GM23338 (cell line): ENCODE measurements around the gene TNFAIP6. TPM values are rescaled to one million over a fixed set of nuclear protein-coding genes. Genes with fewer than 3 reads are reported as not detected.

Source experiments
- ATAC-seq: fragments of 200-7000 bp; cut with Tn5 transposase; 3 replicates; pipeline ENCODE4 v1.9.1; 2020
- DNase-seq: peaks from one replicate; pipeline ENCODE4 v3.0.0-alpha.2; 2015; ENCODE audit warnings: low spot score
- H2AFZ ChIP-seq: fragments of 200-600 bp; sonication (generic); 2 replicates; pipeline ENCODE4 v1.8.0; 2016; ENCODE audit warnings: antibody characterized with exemption, mild to moderate bottlenecking, moderate library complexity
- H3F3A ChIP-seq: fragments of 200-600 bp; sonication (generic); replicated peaks from 2 replicates; pipeline ENCODE4 v1.8.0; 2017; ENCODE audit warnings: antibody characterized with exemption, mixed run types, low read depth
- H3K27ac ChIP-seq: fragments of 200-600 bp; sonication (generic); 2 replicates; pipeline ENCODE4 v1.6.1; 2016; ENCODE audit warnings: low read depth
- H3K27me3 ChIP-seq: fragments of 200-600 bp; sonication (generic); 2 replicates; pipeline ENCODE4 v1.8.0; 2016; ENCODE audit warnings: mild to moderate bottlenecking, mixed run types, moderate library complexity; ENCODE audit not compliant: insufficient read depth
- H3K36me3 ChIP-seq: fragments of 200-600 bp; sonication (generic); 2 replicates; pipeline ENCODE4 v1.8.0; 2016; ENCODE audit warnings: mild to moderate bottlenecking; ENCODE audit not compliant: insufficient read depth
- H3K4me1 ChIP-seq: fragments of 200-600 bp; sonication (generic); 2 replicates; pipeline ENCODE4 v1.8.0; 2016; ENCODE audit warnings: mild to moderate bottlenecking, moderate library complexity; ENCODE audit not compliant: insufficient read depth
- H3K4me2 ChIP-seq: fragments of 200-600 bp; sonication (generic); 2 replicates; pipeline ENCODE4 v1.7.1; 2017; ENCODE audit warnings: mixed run types
- H3K4me3 ChIP-seq: fragments of 200-600 bp; sonication (generic); 2 replicates; pipeline ENCODE4 v1.6.1; 2016; ENCODE audit warnings: mixed run types
- H3K79me2 ChIP-seq: fragments of 200-600 bp; sonication (generic); replicated peaks from 2 replicates; pipeline ENCODE4 v1.8.0; 2017; ENCODE audit warnings: mild to moderate bottlenecking; ENCODE audit not compliant: insufficient read depth
- H3K9me2 ChIP-seq: fragments of 200-600 bp; sonication (generic); 2 replicates; pipeline ENCODE4 v1.8.0; 2017; ENCODE audit not compliant: insufficient read depth
- H4K20me1 ChIP-seq: fragments of 200-600 bp; sonication (generic); replicated peaks from 2 replicates; pipeline ENCODE4 v1.8.0; 2017; ENCODE audit warnings: mild to moderate bottlenecking; ENCODE audit not compliant: insufficient read depth
- H3K27ac Mint-ChIP-seq: 2 replicates; pipeline ENCODE4 v1.8.0; 2020; ENCODE audit warnings: inconsistent platforms, mild to moderate bottlenecking, moderate library complexity, mixed read lengths
- H3K27me3 Mint-ChIP-seq: 3 replicates; pipeline ENCODE4 v1.8.0; 2022; ENCODE audit warnings: low read depth, mild to moderate bottlenecking, moderate library complexity, mixed read lengths, inconsistent platforms; ENCODE audit not compliant: insufficient read depth, poor library complexity
- H3K36me3 Mint-ChIP-seq: 3 replicates; pipeline ENCODE4 v1.8.0; 2021; ENCODE audit warnings: low read depth, mild to moderate bottlenecking, inconsistent platforms, moderate library complexity, mixed read lengths
- H3K4me1 Mint-ChIP-seq: 3 replicates; pipeline ENCODE4 v1.8.0; 2020; ENCODE audit warnings: mild to moderate bottlenecking, inconsistent platforms, mixed read lengths
- H3K4me3 Mint-ChIP-seq: 3 replicates; pipeline ENCODE4 v1.8.0; 2021; ENCODE audit warnings: moderate library complexity, mild to moderate bottlenecking, inconsistent platforms, mixed read lengths
- H3K9me3 Mint-ChIP-seq: 3 replicates; pipeline ENCODE4 v1.8.0; 2020; ENCODE audit warnings: moderate library complexity, mild to moderate bottlenecking, inconsistent platforms, mixed read lengths
- EZH2 ChIP-seq: fragments of 200-600 bp; sonication (generic); IDR thresholded peaks from one replicate; pipeline ENCODE4 v1.8.0; 2017; ENCODE audit warnings: antibody characterized with exemption, mild to moderate bottlenecking, low read depth; ENCODE audit not compliant: unreplicated experiment
- EZH2phosphoT487 ChIP-seq: fragments of 200-600 bp; sonication (generic); IDR thresholded peaks from one replicate; pipeline ENCODE4 v1.8.1; 2018; ENCODE audit warnings: antibody characterized with exemption; ENCODE audit not compliant: unreplicated experiment
- JUNB ChIP-seq: IDR thresholded peaks from one replicate; pipeline ENCODE4 v1.6.1; 2016; ENCODE audit warnings: antibody characterized with exemption; ENCODE audit not compliant: unreplicated experiment
- NANOG ChIP-seq: IDR thresholded peaks from 2 replicates; pipeline ENCODE4 v1.6.1; 2016; ENCODE audit warnings: antibody characterized with exemption, borderline replicate concordance
- POLR2AphosphoS5 ChIP-seq: IDR thresholded peaks from 2 replicates; pipeline ENCODE4 v1.6.1; 2016; ENCODE audit warnings: antibody characterized with exemption, low read depth
- STAT1 ChIP-seq: IDR thresholded peaks from one replicate; pipeline ENCODE4 v1.6.1; 2016; ENCODE audit warnings: antibody characterized with exemption; ENCODE audit not compliant: unreplicated experiment
- polyA plus RNA-seq: library from polyadenylated mRNA; unstranded; fragments of >200 nt; fragmentation: Nextera tagmentation; extraction: Ambion mirVana; gene quantifications from 2 replicates; pipeline ENCODE4 v1.2.1, GENCODE V29; 2016
- total RNA-seq: library from RNA; depleted of rRNA; stranded (reverse); fragments of >200 nt; shearing (Covaris generic); gene quantifications from 2 replicates; pipeline ENCODE4 v1.2.3, GENCODE V29; 2014
- TF ChIP-seq, protein P1 (sequence below), 2 experiments: fragments of 200-600 bp in 1 of 2; sonication (generic) in 1 of 2; conservative IDR thresholded peaks; 2 replicates each; pipeline versions ENCODE4 v1.5.1 to v1.6.1; 2016 to 2017; ENCODE audit warnings: antibody characterized with exemption in 2 of 2, low read depth in 2 of 2, mild to moderate bottlenecking in 2 of 2, moderate library complexity in 1 of 2
- TF ChIP-seq, protein P2 (sequence below): IDR thresholded peaks from one replicate; pipeline ENCODE4 v1.6.1; 2018; ENCODE audit warnings: antibody characterized with exemption; ENCODE audit not compliant: unreplicated experiment
- TF ChIP-seq, protein P3 (sequence below): fragments of 250-450 bp; sonication (Bioruptor Pico); IDR thresholded peaks from 2 replicates; pipeline ENCODE4 v1.5.0; 2020; ENCODE audit warnings: mild to moderate bottlenecking, moderate library complexity

The TNFAIP6 gene
- total and polyA plus RNA-seq, 2 experiments from 2014 or later, result 2.9 to 6.1 TPM

DNA sequence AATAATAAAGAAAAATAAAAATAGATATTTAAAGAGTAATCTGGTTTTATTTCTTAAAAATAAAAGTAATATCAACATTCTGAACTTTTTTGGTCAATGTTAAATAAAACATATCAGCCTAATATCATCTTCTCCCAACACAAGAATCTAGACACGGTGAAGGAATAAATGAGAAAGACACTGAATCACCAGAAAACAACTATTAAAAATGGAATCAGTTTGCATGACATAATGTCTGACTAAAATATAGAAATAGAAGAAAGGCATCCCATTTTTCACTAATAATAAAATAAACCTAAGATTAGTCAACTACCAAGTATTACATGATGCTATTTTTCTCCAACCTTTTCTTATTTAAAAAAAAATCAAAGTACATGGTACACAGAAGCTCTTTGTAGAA lies 30.8 kb upstream of the TNFAIP6 start:
- ATAC-seq, result no peak
- no peak overlapping the region for H3K27ac ChIP-seq

More for the DNA sequence above, 30.8 kb upstream of the TNFAIP6 start:
- no peak for DNase-seq
- H3K27me3 Mint-ChIP-seq, result peaks cover 2% of the 10 kb centered on the region
- H3K79me2 ChIP-seq, result no peaks in the 10 kb centered on the region
- H3K4me1 Mint-ChIP-seq, result no peaks in the 10 kb centered on the region
- no peak overlapping the region for H3K27ac Mint-ChIP-seq
- H2AFZ ChIP-seq, result no peak overlapping the region
- no peaks in the 10 kb centered on the region for H4K20me1 ChIP-seq
- H3K9me2 ChIP-seq, result no peaks in the 10 kb centered on the region
- no peaks in the 10 kb centered on the region for H3K9me3 Mint-ChIP-seq
- H3F3A ChIP-seq, result no peaks in the 10 kb centered on the region
- no peaks in the 10 kb centered on the region for H3K36me3 Mint-ChIP-seq
- H3K4me3 Mint-ChIP-seq, result no peak overlapping the region
- no peaks in the 10 kb centered on the region for H3K27me3 ChIP-seq
- no peaks in the 10 kb centered on the region for H3K36me3 ChIP-seq
- TF ChIP-seq, protein P1, sequence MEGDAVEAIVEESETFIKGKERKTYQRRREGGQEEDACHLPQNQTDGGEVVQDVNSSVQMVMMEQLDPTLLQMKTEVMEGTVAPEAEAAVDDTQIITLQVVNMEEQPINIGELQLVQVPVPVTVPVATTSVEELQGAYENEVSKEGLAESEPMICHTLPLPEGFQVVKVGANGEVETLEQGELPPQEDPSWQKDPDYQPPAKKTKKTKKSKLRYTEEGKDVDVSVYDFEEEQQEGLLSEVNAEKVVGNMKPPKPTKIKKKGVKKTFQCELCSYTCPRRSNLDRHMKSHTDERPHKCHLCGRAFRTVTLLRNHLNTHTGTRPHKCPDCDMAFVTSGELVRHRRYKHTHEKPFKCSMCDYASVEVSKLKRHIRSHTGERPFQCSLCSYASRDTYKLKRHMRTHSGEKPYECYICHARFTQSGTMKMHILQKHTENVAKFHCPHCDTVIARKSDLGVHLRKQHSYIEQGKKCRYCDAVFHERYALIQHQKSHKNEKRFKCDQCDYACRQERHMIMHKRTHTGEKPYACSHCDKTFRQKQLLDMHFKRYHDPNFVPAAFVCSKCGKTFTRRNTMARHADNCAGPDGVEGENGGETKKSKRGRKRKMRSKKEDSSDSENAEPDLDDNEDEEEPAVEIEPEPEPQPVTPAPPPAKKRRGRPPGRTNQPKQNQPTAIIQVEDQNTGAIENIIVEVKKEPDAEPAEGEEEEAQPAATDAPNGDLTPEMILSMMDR (conservative IDR thresholded peaks at IDR 0.05; ENCODE audit: low read depth in 2 of 2), result no peak
- TF ChIP-seq EZH2phosphoT487, result no peak
- no peak for TF ChIP-seq EZH2
- TF ChIP-seq STAT1, result no peak
- TF ChIP-seq JUNB, result no peak
- TF ChIP-seq POLR2AphosphoS5, result no peak
- TF ChIP-seq NANOG, result no peak
- TF ChIP-seq, protein P2, sequence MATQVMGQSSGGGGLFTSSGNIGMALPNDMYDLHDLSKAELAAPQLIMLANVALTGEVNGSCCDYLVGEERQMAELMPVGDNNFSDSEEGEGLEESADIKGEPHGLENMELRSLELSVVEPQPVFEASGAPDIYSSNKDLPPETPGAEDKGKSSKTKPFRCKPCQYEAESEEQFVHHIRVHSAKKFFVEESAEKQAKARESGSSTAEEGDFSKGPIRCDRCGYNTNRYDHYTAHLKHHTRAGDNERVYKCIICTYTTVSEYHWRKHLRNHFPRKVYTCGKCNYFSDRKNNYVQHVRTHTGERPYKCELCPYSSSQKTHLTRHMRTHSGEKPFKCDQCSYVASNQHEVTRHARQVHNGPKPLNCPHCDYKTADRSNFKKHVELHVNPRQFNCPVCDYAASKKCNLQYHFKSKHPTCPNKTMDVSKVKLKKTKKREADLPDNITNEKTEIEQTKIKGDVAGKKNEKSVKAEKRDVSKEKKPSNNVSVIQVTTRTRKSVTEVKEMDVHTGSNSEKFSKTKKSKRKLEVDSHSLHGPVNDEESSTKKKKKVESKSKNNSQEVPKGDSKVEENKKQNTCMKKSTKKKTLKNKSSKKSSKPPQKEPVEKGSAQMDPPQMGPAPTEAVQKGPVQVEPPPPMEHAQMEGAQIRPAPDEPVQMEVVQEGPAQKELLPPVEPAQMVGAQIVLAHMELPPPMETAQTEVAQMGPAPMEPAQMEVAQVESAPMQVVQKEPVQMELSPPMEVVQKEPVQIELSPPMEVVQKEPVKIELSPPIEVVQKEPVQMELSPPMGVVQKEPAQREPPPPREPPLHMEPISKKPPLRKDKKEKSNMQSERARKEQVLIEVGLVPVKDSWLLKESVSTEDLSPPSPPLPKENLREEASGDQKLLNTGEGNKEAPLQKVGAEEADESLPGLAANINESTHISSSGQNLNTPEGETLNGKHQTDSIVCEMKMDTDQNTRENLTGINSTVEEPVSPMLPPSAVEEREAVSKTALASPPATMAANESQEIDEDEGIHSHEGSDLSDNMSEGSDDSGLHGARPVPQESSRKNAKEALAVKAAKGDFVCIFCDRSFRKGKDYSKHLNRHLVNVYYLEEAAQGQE, result no peak
- TF ChIP-seq, protein P3, sequence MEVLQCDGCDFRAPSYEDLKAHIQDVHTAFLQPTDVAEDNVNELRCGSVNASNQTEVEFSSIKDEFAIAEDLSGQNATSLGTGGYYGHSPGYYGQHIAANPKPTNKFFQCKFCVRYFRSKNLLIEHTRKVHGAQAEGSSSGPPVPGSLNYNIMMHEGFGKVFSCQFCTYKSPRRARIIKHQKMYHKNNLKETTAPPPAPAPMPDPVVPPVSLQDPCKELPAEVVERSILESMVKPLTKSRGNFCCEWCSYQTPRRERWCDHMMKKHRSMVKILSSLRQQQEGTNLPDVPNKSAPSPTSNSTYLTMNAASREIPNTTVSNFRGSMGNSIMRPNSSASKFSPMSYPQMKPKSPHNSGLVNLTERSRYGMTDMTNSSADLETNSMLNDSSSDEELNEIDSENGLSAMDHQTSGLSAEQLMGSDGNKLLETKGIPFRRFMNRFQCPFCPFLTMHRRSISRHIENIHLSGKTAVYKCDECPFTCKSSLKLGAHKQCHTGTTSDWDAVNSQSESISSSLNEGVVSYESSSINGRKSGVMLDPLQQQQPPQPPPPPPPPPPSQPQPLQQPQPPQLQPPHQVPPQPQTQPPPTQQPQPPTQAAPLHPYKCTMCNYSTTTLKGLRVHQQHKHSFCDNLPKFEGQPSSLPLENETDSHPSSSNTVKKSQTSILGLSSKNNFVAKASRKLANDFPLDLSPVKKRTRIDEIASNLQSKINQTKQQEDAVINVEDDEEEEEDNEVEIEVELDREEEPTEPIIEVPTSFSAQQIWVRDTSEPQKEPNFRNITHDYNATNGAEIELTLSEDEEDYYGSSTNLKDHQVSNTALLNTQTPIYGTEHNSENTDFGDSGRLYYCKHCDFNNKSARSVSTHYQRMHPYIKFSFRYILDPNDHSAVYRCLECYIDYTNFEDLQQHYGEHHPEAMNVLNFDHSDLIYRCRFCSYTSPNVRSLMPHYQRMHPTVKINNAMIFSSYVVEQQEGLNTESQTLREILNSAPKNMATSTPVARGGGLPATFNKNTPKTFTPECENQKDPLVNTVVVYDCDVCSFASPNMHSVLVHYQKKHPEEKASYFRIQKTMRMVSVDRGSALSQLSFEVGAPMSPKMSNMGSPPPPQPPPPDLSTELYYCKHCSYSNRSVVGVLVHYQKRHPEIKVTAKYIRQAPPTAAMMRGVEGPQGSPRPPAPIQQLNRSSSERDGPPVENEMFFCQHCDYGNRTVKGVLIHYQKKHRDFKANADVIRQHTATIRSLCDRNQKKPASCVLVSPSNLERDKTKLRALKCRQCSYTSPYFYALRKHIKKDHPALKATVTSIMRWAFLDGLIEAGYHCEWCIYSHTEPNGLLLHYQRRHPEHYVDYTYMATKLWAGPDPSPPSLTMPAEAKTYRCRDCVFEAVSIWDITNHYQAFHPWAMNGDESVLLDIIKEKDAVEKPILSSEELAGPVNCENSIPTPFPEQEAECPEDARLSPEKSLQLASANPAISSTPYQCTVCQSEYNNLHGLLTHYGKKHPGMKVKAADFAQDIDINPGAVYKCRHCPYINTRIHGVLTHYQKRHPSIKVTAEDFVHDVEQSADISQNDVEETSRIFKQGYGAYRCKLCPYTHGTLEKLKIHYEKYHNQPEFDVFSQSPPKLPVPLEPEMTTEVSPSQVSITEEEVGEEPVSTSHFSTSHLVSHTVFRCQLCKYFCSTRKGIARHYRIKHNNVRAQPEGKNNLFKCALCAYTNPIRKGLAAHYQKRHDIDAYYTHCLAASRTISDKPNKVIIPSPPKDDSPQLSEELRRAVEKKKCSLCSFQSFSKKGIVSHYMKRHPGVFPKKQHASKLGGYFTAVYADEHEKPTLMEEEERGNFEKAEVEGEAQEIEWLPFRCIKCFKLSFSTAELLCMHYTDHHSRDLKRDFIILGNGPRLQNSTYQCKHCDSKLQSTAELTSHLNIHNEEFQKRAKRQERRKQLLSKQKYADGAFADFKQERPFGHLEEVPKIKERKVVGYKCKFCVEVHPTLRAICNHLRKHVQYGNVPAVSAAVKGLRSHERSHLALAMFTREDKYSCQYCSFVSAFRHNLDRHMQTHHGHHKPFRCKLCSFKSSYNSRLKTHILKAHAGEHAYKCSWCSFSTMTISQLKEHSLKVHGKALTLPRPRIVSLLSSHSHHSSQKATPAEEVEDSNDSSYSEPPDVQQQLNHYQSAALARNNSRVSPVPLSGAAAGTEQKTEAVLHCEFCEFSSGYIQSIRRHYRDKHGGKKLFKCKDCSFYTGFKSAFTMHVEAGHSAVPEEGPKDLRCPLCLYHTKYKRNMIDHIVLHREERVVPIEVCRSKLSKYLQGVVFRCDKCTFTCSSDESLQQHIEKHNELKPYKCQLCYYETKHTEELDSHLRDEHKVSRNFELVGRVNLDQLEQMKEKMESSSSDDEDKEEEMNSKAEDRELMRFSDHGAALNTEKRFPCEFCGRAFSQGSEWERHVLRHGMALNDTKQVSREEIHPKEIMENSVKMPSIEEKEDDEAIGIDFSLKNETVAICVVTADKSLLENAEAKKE (CRISPR knock-in tag), result no peak
- no peak overlapping the region for H3K4me2 ChIP-seq
- no peak overlapping the region for H3K4me3 ChIP-seq
- no peaks in the 10 kb centered on the region for H3K4me1 ChIP-seq
